Fibroblast of lung (primary cell): Measurements from ENCODE around the gene SNAP47. TPM values are rescaled to one million over a fixed set of nuclear protein-coding genes. Genes with fewer than 3 reads are reported as not detected.

ENCODE experiments used
- DNase-seq, 2 donors: peaks; one replicate each; pipeline versions ENCODE4 v3.0.0 to v3.0.0-alpha.2; 2010; ENCODE audit warnings: low read depth in 2 of 2
- H2AFZ ChIP-seq: 2 replicates; pipeline ENCODE4 v1.5.1; 2012; ENCODE audit warnings: low read length, control low read depth, inconsistent platforms
- H3K27ac ChIP-seq: 2 replicates; pipeline ENCODE4 v1.5.1; 2011; ENCODE audit warnings: low read length, control low read depth; ENCODE audit not compliant: insufficient read depth
- H3K27me3 ChIP-seq: 2 replicates; pipeline ENCODE4 v1.5.1; 2011; ENCODE audit warnings: mild to moderate bottlenecking, low read length; ENCODE audit not compliant: control insufficient read depth, insufficient read depth
- H3K36me3 ChIP-seq: 2 replicates; pipeline ENCODE4 v1.5.1; 2011; ENCODE audit warnings: low read length; ENCODE audit not compliant: control insufficient read depth, insufficient read depth
- H3K4me1 ChIP-seq: 2 replicates; pipeline ENCODE4 v1.5.1; 2011; ENCODE audit warnings: low read length; ENCODE audit not compliant: control insufficient read depth, insufficient read depth; ENCODE audit errors: extremely low read depth
- H3K4me2 ChIP-seq: 2 replicates; pipeline ENCODE4 v1.5.1; 2011; ENCODE audit warnings: low read length, control low read depth; ENCODE audit not compliant: insufficient read depth; ENCODE audit errors: extremely low read depth
- H3K4me3 ChIP-seq, 4 experiments: fragments of 200-600 bp in 1 of 4; sonication (generic) in 1 of 4; replicated peaks in 1 of 4; 2 replicates each; pipeline ENCODE4 v1.5.1; 2011 to 2016; ENCODE audit warnings: low read length in 4 of 4, low read depth in 3 of 4, mild to moderate bottlenecking in 3 of 4, control low read depth in 2 of 4, inconsistent platforms in 1 of 4, mixed read lengths in 1 of 4; ENCODE audit not compliant: insufficient read depth in 1 of 4; ENCODE audit errors: control extremely low read depth in 1 of 4
- H3K79me2 ChIP-seq: 2 replicates; pipeline ENCODE4 v1.5.1; 2012; ENCODE audit warnings: mild to moderate bottlenecking, low read length, inconsistent platforms; ENCODE audit not compliant: control insufficient read depth, insufficient read depth
- H3K9ac ChIP-seq: 2 replicates; pipeline ENCODE4 v1.5.1; 2011; ENCODE audit warnings: mild to moderate bottlenecking, low read length, control low read depth; ENCODE audit not compliant: insufficient read depth
- H3K9me3 ChIP-seq: 2 replicates; pipeline ENCODE4 v1.5.1; 2012; ENCODE audit warnings: low read depth, low read length; ENCODE audit not compliant: control insufficient read depth, insufficient read depth
- H4K20me1 ChIP-seq: 2 replicates; pipeline ENCODE4 v1.5.1; 2011; ENCODE audit warnings: low read length; ENCODE audit not compliant: control insufficient read depth, insufficient read depth; ENCODE audit errors: extremely low read depth
- CTCF ChIP-seq, 2 donors: IDR thresholded peaks in 1 of 2; conservative IDR thresholded peaks in 1 of 2; 1 replicate in 1 of 2; 2 replicates in 1 of 2; pipeline ENCODE4 v1.5.1; 2011 to 2012; ENCODE audit warnings: low read length in 2 of 2, control low read depth in 1 of 2, inconsistent platforms in 1 of 2, low read depth in 1 of 2, mild to moderate bottlenecking in 1 of 2
- EZH2 ChIP-seq: IDR thresholded peaks from 2 replicates; pipeline ENCODE4 v1.5.1; 2012; ENCODE audit warnings: low read length, control low read depth, mild to moderate bottlenecking; ENCODE audit errors: missing control alignments
- polyA plus RNA-seq, 2 donors: library from polyadenylated mRNA; depleted of rRNA in 1 of 2; stranded (reverse) in 1 of 2; unstranded in 1 of 2; fragments of >200 nt; gene quantifications; 2 replicates each; pipeline ENCODE4 v1.2.1, GENCODE V29; 2011 to 2012; ENCODE audit warnings: missing spikeins in 1 of 2
- total RNA-seq: library from RNA; depleted of rRNA; stranded (reverse); fragments of >200 nt; gene quantifications from 2 replicates; pipeline ENCODE4 v1.2.1, GENCODE V29; 2014

Gene SNAP47
- total and polyA plus RNA-seq, 2 donors (not counting 1 experiment from before 2014, with no cell fraction given) = 32.4 to 66.9 TPM

DNA sequence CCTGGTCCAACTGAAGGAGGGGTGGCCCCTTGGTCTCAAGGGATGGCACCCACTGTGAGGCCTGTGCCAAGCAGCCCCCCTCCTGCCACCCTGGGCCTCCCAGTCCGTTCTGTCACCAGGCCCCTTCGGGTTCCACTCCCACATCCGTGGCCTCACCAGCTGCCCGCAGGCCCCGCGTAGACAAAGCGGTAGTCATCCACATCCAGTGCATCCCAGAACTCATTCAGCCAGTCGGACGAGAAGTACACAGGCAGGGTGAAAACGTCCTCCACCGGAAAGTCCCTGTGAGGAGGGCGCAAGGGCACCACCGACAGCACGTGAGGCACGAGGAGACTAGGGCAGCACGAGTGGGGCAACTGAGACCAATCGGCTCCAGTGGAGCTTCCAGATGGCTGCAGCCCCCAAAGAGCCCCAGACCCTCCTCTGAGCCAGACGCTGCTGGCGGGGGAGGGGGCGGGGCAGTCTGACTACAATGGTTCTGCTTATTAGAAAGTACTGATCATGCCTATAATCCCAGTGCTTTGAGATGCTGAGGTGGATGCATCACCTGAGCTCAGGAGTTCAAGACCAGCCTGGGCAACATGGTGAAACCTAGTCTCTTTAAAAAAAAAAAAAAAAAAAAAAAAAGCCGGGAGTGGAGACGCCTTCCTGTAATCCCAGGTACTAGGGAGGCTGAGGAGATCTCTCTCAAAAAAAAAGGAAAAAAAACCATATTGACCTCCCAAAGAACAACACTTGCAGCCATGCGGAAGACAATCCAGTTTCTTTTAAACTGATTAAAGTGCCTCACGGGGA, 1.3 kb upstream of the SNAP47 start:
- Histone ChIP-seq H3K9ac (no peak overlapping the region), H3K36me3 (peaks cover 6% of the 10 kb centered on the region), H3K79me2 (peaks cover 41% of the 10 kb centered on the region), H3K27me3 (no peaks in the 10 kb centered on the region), H3K4me2 (peak overlapping the region; percentile 89), H3K27ac (peak overlapping the region; percentile 70), H2AFZ (no peak overlapping the region), H3K4me1 (peaks cover 4% of the 10 kb centered on the region), H3K9me3 (no peaks in the 10 kb centered on the region), H3K4me3 (peak overlapping the region; percentile 86 to 92 (median 88)), H4K20me1 (no peaks in the 10 kb centered on the region)
- TF ChIP-seq CTCF (conservative IDR thresholded peaks at IDR 0.05 in 1 of 2, IDR thresholded peaks at IDR 0.05 in 1 of 2; ENCODE audit: low read depth in 1 of 2, low read length in 2 of 2) (no peak), EZH2 (no peak)
- no peak for DNase-seq

- Histone ChIP-seq H3K9ac (peak overlapping the region; percentile 88), H3K4me1 (peaks cover 4% of the 10 kb centered on the region), H3K79me2 (peaks cover 45% of the 10 kb centered on the region), H3K36me3 (peaks cover 6% of the 10 kb centered on the region), H3K27me3 (no peaks in the 10 kb centered on the region), H2AFZ (no peak overlapping the region), H3K4me2 (peak overlapping the region; percentile 89), H3K4me3 (peak overlapping the region; percentile 86 to 92 (median 88)), H3K9me3 (no peaks in the 10 kb centered on the region), H3K27ac (peak overlapping the region; percentile 70), H4K20me1 (no peaks in the 10 kb centered on the region)
- TF ChIP-seq CTCF (conservative IDR thresholded peaks at IDR 0.05 in 1 of 2, IDR thresholded peaks at IDR 0.05 in 1 of 2; ENCODE audit: low read depth in 1 of 2, low read length in 2 of 2) = no peak
- no peak for TF ChIP-seq EZH2
- no peak for DNase-seq
Measured at GRCh38 chr1:227734546-227734855, 734 bp upstream of the SNAP47 start.

- DNase-seq = no peak
- H3K4me3 ChIP-seq = peak overlapping the region; percentile 84 to 92 (median 88)
- H3K4me1 ChIP-seq = peaks cover 4% of the 10 kb centered on the region
- peaks cover 57% of the 10 kb centered on the region for H3K79me2 ChIP-seq
- peak overlapping the region; percentile 88 for H3K9ac ChIP-seq
- peaks cover 6% of the 10 kb centered on the region for H3K36me3 ChIP-seq
- peak overlapping the region; percentile 81 for H2AFZ ChIP-seq
- peak overlapping the region; percentile 71 for H3K27ac ChIP-seq
- no peaks in the 10 kb centered on the region for H3K27me3 ChIP-seq
- peak overlapping the region; percentile 98 for H3K4me2 ChIP-seq
- H3K9me3 ChIP-seq = no peaks in the 10 kb centered on the region
- H4K20me1 ChIP-seq = no peaks in the 10 kb centered on the region
- TF ChIP-seq EZH2 = no peak
- no peak for TF ChIP-seq CTCF (conservative IDR thresholded peaks at IDR 0.05 in 1 of 2, IDR thresholded peaks at IDR 0.05 in 1 of 2; ENCODE audit: low read depth in 1 of 2, low read length in 2 of 2)
Measured at GRCh38 chr1:227735539-227736285, 477 bp downstream of the SNAP47 start.
